MM.1S (cell line): ENCODE measurements around the gene ZNF117.
"Not testable (repeated sequence)": the region's sequence is repeated elsewhere in the genome, so short reads cannot be mapped to it uniquely, and the experiment has no call there.

Source experiments
- DNase-seq: peaks from one replicate; pipeline ENCODE4 v3.0.0-alpha.2; 2015
- H2AFZ ChIP-seq: fragments of 300-600 bp; sonication (generic); 2 replicates; pipeline ENCODE4 v1.6.0; 2016; ENCODE audit warnings: antibody characterized with exemption, low read length
- H3F3A ChIP-seq: fragments of 300-600 bp; sonication (generic); 2 replicates; pipeline ENCODE4 v1.6.1; 2016; ENCODE audit warnings: mild to moderate bottlenecking, antibody characterized with exemption, low read length, moderate library complexity, mixed read lengths; ENCODE audit not compliant: insufficient read depth
- H3K27ac ChIP-seq: fragments of 300-600 bp; sonication (generic); 2 replicates; pipeline ENCODE4 v1.5.1; 2016; ENCODE audit warnings: mild to moderate bottlenecking, low read length
- H3K27me3 ChIP-seq: fragments of 300-600 bp; sonication (generic); replicated peaks from 2 replicates; pipeline ENCODE4 v1.6.0; 2016; ENCODE audit warnings: low read length; ENCODE audit not compliant: insufficient read depth
- H3K36me3 ChIP-seq: fragments of 300-600 bp; sonication (generic); replicated peaks from 2 replicates; pipeline ENCODE4 v1.6.1; 2016; ENCODE audit warnings: mild to moderate bottlenecking, low read length, mixed read lengths; ENCODE audit not compliant: insufficient read depth
- H3K4me1 ChIP-seq: fragments of 300-600 bp; sonication (generic); 2 replicates; pipeline ENCODE4 v1.6.1; 2016; ENCODE audit warnings: low read length, mixed read lengths
- H3K4me2 ChIP-seq: fragments of 300-600 bp; sonication (generic); 2 replicates; pipeline ENCODE4 v1.6.0; 2016; ENCODE audit warnings: low read depth, low read length
- H3K4me3 ChIP-seq: fragments of 300-600 bp; sonication (generic); 2 replicates; pipeline ENCODE4 v1.5.1; 2016; ENCODE audit warnings: low read length, mixed read lengths
- H3K79me2 ChIP-seq: fragments of 300-600 bp; sonication (generic); 2 replicates; pipeline ENCODE4 v1.6.1; 2016; ENCODE audit warnings: mixed run types, low read length, mixed read lengths
- H3K9ac ChIP-seq: fragments of 300-600 bp; sonication (generic); 2 replicates; pipeline ENCODE4 v1.6.1; 2016; ENCODE audit warnings: low read length, mixed read lengths
- H3K9me2 ChIP-seq: fragments of 300-600 bp; sonication (generic); replicated peaks from 2 replicates; pipeline ENCODE4 v1.6.1; 2016; ENCODE audit warnings: mild to moderate bottlenecking, low read length, mixed read lengths; ENCODE audit not compliant: insufficient read depth
- H3K9me3 ChIP-seq: fragments of 300-600 bp; sonication (generic); replicated peaks from 2 replicates; pipeline ENCODE4 v1.6.1; 2016; ENCODE audit warnings: mild to moderate bottlenecking, low read length, mixed read lengths; ENCODE audit not compliant: insufficient read depth
- H4K20me1 ChIP-seq: fragments of 300-600 bp; sonication (generic); 2 replicates; pipeline ENCODE4 v1.6.1; 2016; ENCODE audit warnings: mild to moderate bottlenecking, low read length, moderate library complexity, mixed read lengths; ENCODE audit not compliant: insufficient read depth
- EZH2 ChIP-seq: fragments of 300-600 bp; sonication (generic); optimal IDR thresholded peaks from 2 replicates; pipeline ENCODE3; 2017; ENCODE audit warnings: low read depth, mild to moderate bottlenecking, antibody characterized with exemption, low read length, mixed read lengths
- EZH2phosphoT487 ChIP-seq: fragments of 300-600 bp; sonication (generic); IDR thresholded peaks from 2 replicates; pipeline ENCODE4 v1.6.1; 2018; ENCODE audit warnings: antibody characterized with exemption, low read length
- TF ChIP-seq, protein P1 (sequence below): fragments of 300-600 bp; sonication (generic); IDR thresholded peaks from 2 replicates; pipeline ENCODE4 v1.5.1; 2016; ENCODE audit warnings: antibody characterized with exemption, low read length, mixed read lengths

Gene ZNF117

GRCh38 chr7:64938540-64938939, 52.3 kb downstream of the ZNF117 start:
- Histone ChIP-seq H3K36me3 (no peaks in the 10 kb centered on the region), H2AFZ (no peak overlapping the region), H3K4me1 (no peaks in the 10 kb centered on the region), H3K4me2 (no peak overlapping the region), H3K27ac (no peak overlapping the region), H3K9me3 (no peaks in the 10 kb centered on the region), H4K20me1 (no peaks in the 10 kb centered on the region), H3K4me3 (no peak overlapping the region), H3F3A (no peaks in the 10 kb centered on the region), H3K9me2 (no peaks in the 10 kb centered on the region), H3K9ac (no peak overlapping the region), H3K27me3 (no peaks in the 10 kb centered on the region), H3K79me2 (no peaks in the 10 kb centered on the region)
- DNase-seq, result no peak
- TF ChIP-seq EZH2 (no peak), EZH2phosphoT487 (no peak)
- TF ChIP-seq, protein P1, sequence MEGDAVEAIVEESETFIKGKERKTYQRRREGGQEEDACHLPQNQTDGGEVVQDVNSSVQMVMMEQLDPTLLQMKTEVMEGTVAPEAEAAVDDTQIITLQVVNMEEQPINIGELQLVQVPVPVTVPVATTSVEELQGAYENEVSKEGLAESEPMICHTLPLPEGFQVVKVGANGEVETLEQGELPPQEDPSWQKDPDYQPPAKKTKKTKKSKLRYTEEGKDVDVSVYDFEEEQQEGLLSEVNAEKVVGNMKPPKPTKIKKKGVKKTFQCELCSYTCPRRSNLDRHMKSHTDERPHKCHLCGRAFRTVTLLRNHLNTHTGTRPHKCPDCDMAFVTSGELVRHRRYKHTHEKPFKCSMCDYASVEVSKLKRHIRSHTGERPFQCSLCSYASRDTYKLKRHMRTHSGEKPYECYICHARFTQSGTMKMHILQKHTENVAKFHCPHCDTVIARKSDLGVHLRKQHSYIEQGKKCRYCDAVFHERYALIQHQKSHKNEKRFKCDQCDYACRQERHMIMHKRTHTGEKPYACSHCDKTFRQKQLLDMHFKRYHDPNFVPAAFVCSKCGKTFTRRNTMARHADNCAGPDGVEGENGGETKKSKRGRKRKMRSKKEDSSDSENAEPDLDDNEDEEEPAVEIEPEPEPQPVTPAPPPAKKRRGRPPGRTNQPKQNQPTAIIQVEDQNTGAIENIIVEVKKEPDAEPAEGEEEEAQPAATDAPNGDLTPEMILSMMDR, result no peak

- Histone ChIP-seq H2AFZ (no peak overlapping the region), H3K4me2 (no peak overlapping the region), H3F3A (no peaks in the 10 kb centered on the region), H3K27ac (no peak overlapping the region), H3K4me3 (no peak overlapping the region), H3K27me3 (no peaks in the 10 kb centered on the region), H3K9me2 (no peaks in the 10 kb centered on the region), H3K4me1 (no peaks in the 10 kb centered on the region), H3K9ac (no peak overlapping the region), H3K9me3 (no peaks in the 10 kb centered on the region), H3K36me3 (no peaks in the 10 kb centered on the region), H4K20me1 (no peaks in the 10 kb centered on the region), H3K79me2 (no peaks in the 10 kb centered on the region)
- no peak for DNase-seq
- TF ChIP-seq, protein P1, result no peak
- TF ChIP-seq EZH2phosphoT487 (no peak), EZH2 (no peak)
Observed at GRCh38 chr7:64934478-64934877, 56.4 kb downstream of the ZNF117 start.

DNA sequence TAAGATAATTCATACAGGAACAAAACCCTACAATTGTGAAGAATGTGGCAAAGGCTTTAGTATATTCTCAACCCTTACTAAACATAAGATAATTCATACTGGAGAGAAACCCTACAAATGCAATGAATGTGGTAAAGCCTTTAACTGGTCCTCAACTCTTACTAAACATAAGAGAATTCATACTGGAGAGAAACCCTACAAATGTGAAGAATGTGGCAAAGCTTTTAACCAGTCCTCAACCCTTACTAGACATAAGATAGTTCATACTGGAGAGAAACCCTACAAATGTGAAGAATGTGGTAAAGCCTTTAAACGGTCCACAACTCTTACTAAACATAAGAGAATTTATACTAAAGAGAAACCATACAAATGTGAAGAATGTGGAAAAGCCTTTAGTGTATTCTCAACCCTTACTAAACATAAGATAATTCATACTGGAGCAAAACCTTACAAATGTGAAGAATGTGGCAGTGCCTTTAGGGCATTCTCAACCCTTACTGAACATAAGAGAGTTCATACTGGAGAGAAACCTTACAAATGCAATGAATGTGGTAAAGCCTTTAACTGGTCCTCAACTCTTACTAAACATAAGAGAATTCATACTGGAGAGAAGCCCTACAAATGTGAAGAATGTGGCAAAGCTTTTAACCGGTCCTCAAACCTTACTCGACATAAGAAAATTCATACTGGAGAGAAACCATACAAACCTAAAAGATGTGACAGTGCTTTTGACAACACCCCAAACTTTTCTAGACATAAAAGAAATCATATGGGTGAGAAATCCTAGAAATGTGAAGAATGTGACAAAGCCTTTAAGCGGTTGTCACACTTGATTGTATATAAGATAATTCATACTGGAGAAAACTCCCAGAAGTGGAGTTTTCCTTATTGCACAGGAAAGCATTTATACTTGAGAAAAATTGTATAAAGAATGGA, 62.3 kb downstream of the ZNF117 start:
- DNase-seq, H3K27ac ChIP-seq, H3F3A ChIP-seq, H3K79me2 ChIP-seq, H3K4me2 ChIP-seq, H3K9me2 ChIP-seq, H4K20me1 ChIP-seq, H3K4me3 ChIP-seq, H3K9ac ChIP-seq, H3K4me1 ChIP-seq, H3K9me3 ChIP-seq, H3K27me3 ChIP-seq, H2AFZ ChIP-seq: not testable (repeated sequence)
- peaks cover 16% of the 10 kb centered on the region; the same call in 1 of the 2 replicates for H3K36me3 ChIP-seq
